Prostate gland (tissue), 2 donors: ENCODE measurements around the gene NFKBIA.

Experiments used
- CTCF ChIP-seq, 4 experiments: fragments of 200-600 bp in 2 of 4; fragments of 450-650 bp in 2 of 4; sonication (generic) in 2 of 4; IDR thresholded peaks; 1 replicate in 3 of 4; 2 replicates in 1 of 4; pipeline ENCODE4 v1.5.1; 2016 to 2019; ENCODE audit warnings: antibody characterized with exemption in 4 of 4, mild to moderate bottlenecking in 2 of 4, moderate library complexity in 2 of 4
- POLR2A ChIP-seq: fragments of 450-650 bp; IDR thresholded peaks from one replicate; pipeline ENCODE4 v1.6.1; 2016; ENCODE audit warnings: antibody characterized with exemption, mild to moderate bottlenecking

GRCh38 chr14:35406506-35407305 lies 2.2 kb upstream of the NFKBIA start:
- TF ChIP-seq CTCF (IDR thresholded peaks at IDR 0.05) = peak; percentile 68 to 92 (median 88)
- no peak for TF ChIP-seq POLR2A
